ENCODE measurements around the gene MEGF8. TPM values are rescaled to one million over a fixed set of nuclear protein-coding genes. Genes with fewer than 3 reads are reported as not detected.
A peak's percentile ranks its signal among the peaks of the same experiment; 100 is the strongest.

Gene MEGF8, protein sequence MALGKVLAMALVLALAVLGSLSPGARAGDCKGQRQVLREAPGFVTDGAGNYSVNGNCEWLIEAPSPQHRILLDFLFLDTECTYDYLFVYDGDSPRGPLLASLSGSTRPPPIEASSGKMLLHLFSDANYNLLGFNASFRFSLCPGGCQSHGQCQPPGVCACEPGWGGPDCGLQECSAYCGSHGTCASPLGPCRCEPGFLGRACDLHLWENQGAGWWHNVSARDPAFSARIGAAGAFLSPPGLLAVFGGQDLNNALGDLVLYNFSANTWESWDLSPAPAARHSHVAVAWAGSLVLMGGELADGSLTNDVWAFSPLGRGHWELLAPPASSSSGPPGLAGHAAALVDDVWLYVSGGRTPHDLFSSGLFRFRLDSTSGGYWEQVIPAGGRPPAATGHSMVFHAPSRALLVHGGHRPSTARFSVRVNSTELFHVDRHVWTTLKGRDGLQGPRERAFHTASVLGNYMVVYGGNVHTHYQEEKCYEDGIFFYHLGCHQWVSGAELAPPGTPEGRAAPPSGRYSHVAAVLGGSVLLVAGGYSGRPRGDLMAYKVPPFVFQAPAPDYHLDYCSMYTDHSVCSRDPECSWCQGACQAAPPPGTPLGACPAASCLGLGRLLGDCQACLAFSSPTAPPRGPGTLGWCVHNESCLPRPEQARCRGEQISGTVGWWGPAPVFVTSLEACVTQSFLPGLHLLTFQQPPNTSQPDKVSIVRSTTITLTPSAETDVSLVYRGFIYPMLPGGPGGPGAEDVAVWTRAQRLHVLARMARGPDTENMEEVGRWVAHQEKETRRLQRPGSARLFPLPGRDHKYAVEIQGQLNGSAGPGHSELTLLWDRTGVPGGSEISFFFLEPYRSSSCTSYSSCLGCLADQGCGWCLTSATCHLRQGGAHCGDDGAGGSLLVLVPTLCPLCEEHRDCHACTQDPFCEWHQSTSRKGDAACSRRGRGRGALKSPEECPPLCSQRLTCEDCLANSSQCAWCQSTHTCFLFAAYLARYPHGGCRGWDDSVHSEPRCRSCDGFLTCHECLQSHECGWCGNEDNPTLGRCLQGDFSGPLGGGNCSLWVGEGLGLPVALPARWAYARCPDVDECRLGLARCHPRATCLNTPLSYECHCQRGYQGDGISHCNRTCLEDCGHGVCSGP (N-terminal part only)
- polyA plus RNA-seq: 21.5 and 22.5 TPM in 2 replicates
- 58.2 and 71.8 TPM in 2 replicates for polyA minus RNA-seq

DNA sequence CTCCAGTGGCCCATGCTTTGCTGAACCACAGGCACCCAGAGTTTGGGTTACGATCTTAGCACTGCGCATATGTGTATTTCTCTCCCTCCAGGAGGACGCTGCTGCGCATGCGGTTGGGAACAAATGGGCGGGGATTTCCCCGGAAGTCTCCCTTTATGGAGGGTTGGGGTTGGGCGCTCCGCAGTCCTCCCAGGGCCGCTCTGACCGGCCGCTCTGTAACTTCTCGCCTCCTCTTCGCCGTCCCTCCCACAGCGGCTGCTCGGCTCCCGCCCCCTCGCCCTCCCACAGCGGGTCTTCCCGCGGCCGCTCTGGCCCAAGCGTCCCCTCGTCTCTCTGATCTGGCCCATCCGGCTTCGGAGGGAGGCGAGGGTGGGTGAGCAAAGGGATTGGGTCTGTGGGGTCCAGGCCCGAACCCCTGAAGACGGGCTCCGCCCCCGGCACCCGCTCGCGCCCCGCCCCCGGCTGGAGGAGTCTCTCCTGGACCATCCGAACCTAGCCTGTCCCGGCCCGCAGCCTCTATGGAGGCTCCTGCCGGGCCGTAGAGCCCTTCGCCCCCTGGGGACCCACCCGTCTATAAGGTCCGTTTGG, at the start of gene MEGF8:
Gene MEGF8 (plus strand): TSS at position 328 of the 588 bp plus-strand sequence. CDS start 609 bp downstream, outside the sequence.
- peak within 1 kb of the TSS; percentile 93 for H3K4me3 ChIP-seq (ENCODE audit: low read length)
- H3F3A ChIP-seq (ENCODE audit: insufficient read depth, low read length, poor library complexity, severe bottlenecking): no peaks in the 10 kb centered on the region
- H3K79me2 ChIP-seq (replicated peaks; ENCODE audit: insufficient read depth, low read length): peaks cover 40% of the 10 kb centered on the region
- no peaks in the 10 kb centered on the region for H3K9me3 ChIP-seq (ENCODE audit: low read length)
- H3K27ac ChIP-seq (ENCODE audit: low read length): peak within 1 kb of the TSS; percentile 76
- H3K36me3 ChIP-seq (ENCODE audit: insufficient read depth, low read length): no peaks in the 10 kb centered on the region
- no peaks in the 10 kb centered on the region for H4K20me1 ChIP-seq (ENCODE audit: insufficient read depth)
- no peaks in the 10 kb centered on the region for H3K9me2 ChIP-seq (ENCODE audit: insufficient read depth, low read length)
- peaks cover 32% of the 10 kb centered on the region for H3K27me3 ChIP-seq (ENCODE audit: insufficient read depth, low read depth, low read length)
- peak within 1 kb of the TSS; percentile 95 for H3K9ac ChIP-seq (ENCODE audit: low read length)
- H3K4me2 ChIP-seq (ENCODE audit: low read length): peak within 1 kb of the TSS; percentile 95
- H2AFZ ChIP-seq (ENCODE audit: low read depth, low read length): peak within 1 kb of the TSS; percentile 74
- TF ChIP-seq EP300 (conservative IDR thresholded peaks at IDR 0.05; ENCODE audit: poor library complexity, severe bottlenecking): no peak
- TF ChIP-seq SMC3 (conservative IDR thresholded peaks at IDR 0.05; ENCODE audit: poor library complexity): peak; percentile 21
- TF ChIP-seq, protein P1, sequence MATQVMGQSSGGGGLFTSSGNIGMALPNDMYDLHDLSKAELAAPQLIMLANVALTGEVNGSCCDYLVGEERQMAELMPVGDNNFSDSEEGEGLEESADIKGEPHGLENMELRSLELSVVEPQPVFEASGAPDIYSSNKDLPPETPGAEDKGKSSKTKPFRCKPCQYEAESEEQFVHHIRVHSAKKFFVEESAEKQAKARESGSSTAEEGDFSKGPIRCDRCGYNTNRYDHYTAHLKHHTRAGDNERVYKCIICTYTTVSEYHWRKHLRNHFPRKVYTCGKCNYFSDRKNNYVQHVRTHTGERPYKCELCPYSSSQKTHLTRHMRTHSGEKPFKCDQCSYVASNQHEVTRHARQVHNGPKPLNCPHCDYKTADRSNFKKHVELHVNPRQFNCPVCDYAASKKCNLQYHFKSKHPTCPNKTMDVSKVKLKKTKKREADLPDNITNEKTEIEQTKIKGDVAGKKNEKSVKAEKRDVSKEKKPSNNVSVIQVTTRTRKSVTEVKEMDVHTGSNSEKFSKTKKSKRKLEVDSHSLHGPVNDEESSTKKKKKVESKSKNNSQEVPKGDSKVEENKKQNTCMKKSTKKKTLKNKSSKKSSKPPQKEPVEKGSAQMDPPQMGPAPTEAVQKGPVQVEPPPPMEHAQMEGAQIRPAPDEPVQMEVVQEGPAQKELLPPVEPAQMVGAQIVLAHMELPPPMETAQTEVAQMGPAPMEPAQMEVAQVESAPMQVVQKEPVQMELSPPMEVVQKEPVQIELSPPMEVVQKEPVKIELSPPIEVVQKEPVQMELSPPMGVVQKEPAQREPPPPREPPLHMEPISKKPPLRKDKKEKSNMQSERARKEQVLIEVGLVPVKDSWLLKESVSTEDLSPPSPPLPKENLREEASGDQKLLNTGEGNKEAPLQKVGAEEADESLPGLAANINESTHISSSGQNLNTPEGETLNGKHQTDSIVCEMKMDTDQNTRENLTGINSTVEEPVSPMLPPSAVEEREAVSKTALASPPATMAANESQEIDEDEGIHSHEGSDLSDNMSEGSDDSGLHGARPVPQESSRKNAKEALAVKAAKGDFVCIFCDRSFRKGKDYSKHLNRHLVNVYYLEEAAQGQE (IDR thresholded peaks at IDR 0.05; ENCODE audit: borderline replicate concordance): no peak
- peak; percentile 86 for TF ChIP-seq RAD21 (conservative IDR thresholded peaks at IDR 0.05)
- TF ChIP-seq EZH2 (IDR thresholded peaks at IDR 0.05; ENCODE audit: borderline replicate concordance, insufficient read depth, low read length, poor library complexity, severe bottlenecking): no peak
- no peak for TF ChIP-seq TAF1 (IDR thresholded peaks at IDR 0.05; ENCODE audit: low read depth)
- TF ChIP-seq MXI1 (conservative IDR thresholded peaks at IDR 0.05; ENCODE audit: poor library complexity, severe bottlenecking): peak; percentile 54
- TF ChIP-seq, protein P2, sequence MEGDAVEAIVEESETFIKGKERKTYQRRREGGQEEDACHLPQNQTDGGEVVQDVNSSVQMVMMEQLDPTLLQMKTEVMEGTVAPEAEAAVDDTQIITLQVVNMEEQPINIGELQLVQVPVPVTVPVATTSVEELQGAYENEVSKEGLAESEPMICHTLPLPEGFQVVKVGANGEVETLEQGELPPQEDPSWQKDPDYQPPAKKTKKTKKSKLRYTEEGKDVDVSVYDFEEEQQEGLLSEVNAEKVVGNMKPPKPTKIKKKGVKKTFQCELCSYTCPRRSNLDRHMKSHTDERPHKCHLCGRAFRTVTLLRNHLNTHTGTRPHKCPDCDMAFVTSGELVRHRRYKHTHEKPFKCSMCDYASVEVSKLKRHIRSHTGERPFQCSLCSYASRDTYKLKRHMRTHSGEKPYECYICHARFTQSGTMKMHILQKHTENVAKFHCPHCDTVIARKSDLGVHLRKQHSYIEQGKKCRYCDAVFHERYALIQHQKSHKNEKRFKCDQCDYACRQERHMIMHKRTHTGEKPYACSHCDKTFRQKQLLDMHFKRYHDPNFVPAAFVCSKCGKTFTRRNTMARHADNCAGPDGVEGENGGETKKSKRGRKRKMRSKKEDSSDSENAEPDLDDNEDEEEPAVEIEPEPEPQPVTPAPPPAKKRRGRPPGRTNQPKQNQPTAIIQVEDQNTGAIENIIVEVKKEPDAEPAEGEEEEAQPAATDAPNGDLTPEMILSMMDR (IDR thresholded peaks at IDR 0.05; ENCODE audit: poor library complexity, severe bottlenecking): no peak
- peak; percentile 88 for TF ChIP-seq POLR2AphosphoS5 (IDR thresholded peaks at IDR 0.05)

All from neural cell (in vitro differentiated cells).